Vagina (tissue), 2 donors: Measurements from ENCODE around the gene ALG3.

Source experiments
- CTCF ChIP-seq, 3 experiments: fragments of 450-650 bp in 2 of 3; fragments of 200-600 bp in 1 of 3; sonication (generic) in 1 of 3; IDR thresholded peaks; one replicate each; pipeline ENCODE4 v1.5.1; 2017 to 2019; ENCODE audit warnings: antibody characterized with exemption in 3 of 3, mild to moderate bottlenecking in 2 of 3, moderate library complexity in 2 of 3
- POLR2A ChIP-seq, 2 donors: fragments of 450-650 bp; IDR thresholded peaks; one replicate each; pipeline ENCODE4 v1.6.1; 2017; ENCODE audit warnings: antibody characterized with exemption in 2 of 2, mild to moderate bottlenecking in 2 of 2, moderate library complexity in 2 of 2
- POLR2AphosphoS5 ChIP-seq, 2 donors: sonication (generic); formaldehyde crosslinking; IDR thresholded peaks; one replicate each; pipeline ENCODE4 v1.9.0; 2017; ENCODE audit warnings: antibody characterized with exemption in 2 of 2, mild to moderate bottlenecking in 2 of 2, low read depth in 1 of 2; ENCODE audit not compliant: insufficient read depth in 1 of 2

DNA sequence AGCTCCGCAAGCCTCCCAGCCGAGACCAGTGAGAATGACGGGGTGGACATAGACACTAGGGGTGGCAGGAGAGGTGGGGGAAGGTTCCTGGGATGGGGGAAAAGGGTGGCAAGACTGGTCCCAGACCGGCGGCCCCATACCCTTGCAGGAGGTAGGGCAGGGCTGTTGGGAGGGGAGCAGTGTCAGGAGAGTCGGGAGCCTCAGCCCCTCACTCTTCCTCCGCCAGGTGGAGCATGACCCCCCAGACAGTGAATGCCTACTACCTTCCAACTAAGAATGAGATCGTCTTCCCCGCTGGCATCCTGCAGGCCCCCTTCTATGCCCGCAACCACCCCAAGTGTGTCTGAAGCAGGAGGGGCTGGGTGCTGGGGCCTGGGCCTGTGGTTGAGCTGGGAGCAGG lies 41.6 kb upstream of the ALG3 start:
- TF ChIP-seq POLR2A (IDR thresholded peaks at IDR 0.05): no peak
- TF ChIP-seq CTCF (IDR thresholded peaks at IDR 0.05): no peak
- no peak for TF ChIP-seq POLR2AphosphoS5 (IDR thresholded peaks at IDR 0.05; ENCODE audit: insufficient read depth in 1 of 2, low read depth in 1 of 2)
